ENCODE data around the gene TPRG1L.

The TPRG1L gene

GRCh38 chr1:3590139-3590763 is 34.6 kb upstream of the TPRG1L start:
- TF ChIP-seq TAF1 (IDR thresholded peaks at IDR 0.05; ENCODE audit: borderline replicate concordance, insufficient read depth, low read length), result no peak
- TF ChIP-seq FOXP2 (optimal IDR thresholded peaks at IDR 0.05; ENCODE audit: borderline replicate concordance, extremely low read depth, extremely low read length, insufficient read depth), result no peak
- no peak for TF ChIP-seq SIN3A (IDR thresholded peaks at IDR 0.05; ENCODE audit: borderline replicate concordance, insufficient read depth, low read length)
- no peak for TF ChIP-seq REST (IDR thresholded peaks at IDR 0.05; ENCODE audit: insufficient read depth in 1 of 2, low read depth in 2 of 2, low read length in 2 of 2)

- TF ChIP-seq FOXP2 (optimal IDR thresholded peaks at IDR 0.05; ENCODE audit: borderline replicate concordance, extremely low read depth, extremely low read length, insufficient read depth) (no peak), TAF1 (IDR thresholded peaks at IDR 0.05; ENCODE audit: borderline replicate concordance, insufficient read depth, low read length) (no peak), SIN3A (IDR thresholded peaks at IDR 0.05; ENCODE audit: borderline replicate concordance, insufficient read depth, low read length) (no peak), POLR2AphosphoS5 (IDR thresholded peaks at IDR 0.05; ENCODE audit: low read depth, low read length) (no peak)
These were observed 33.6 kb upstream of the TPRG1L start for GRCh38 chr1:3590951-3591865.

GRCh38 chr1:3593334-3593733 is 31.5 kb upstream of the TPRG1L start:
- no peak for TF ChIP-seq SIN3A (IDR thresholded peaks at IDR 0.05; ENCODE audit: borderline replicate concordance, insufficient read depth, low read length)
- no peak for TF ChIP-seq TAF1 (IDR thresholded peaks at IDR 0.05; ENCODE audit: borderline replicate concordance, insufficient read depth, low read length)
- no peak for TF ChIP-seq POLR2AphosphoS5 (IDR thresholded peaks at IDR 0.05; ENCODE audit: low read depth, low read length)
- TF ChIP-seq FOXP2 (optimal IDR thresholded peaks at IDR 0.05; ENCODE audit: borderline replicate concordance, extremely low read depth, extremely low read length, insufficient read depth), result no peak
- TF ChIP-seq REST (IDR thresholded peaks at IDR 0.05; ENCODE audit: insufficient read depth in 1 of 2, low read depth in 2 of 2, low read length in 2 of 2), result no peak

GRCh38 chr1:3593745-3594144 is 31.1 kb upstream of the TPRG1L start:
- TF ChIP-seq TAF1 (IDR thresholded peaks at IDR 0.05; ENCODE audit: borderline replicate concordance, insufficient read depth, low read length) (no peak), SIN3A (IDR thresholded peaks at IDR 0.05; ENCODE audit: borderline replicate concordance, insufficient read depth, low read length) (no peak), REST (IDR thresholded peaks at IDR 0.05; ENCODE audit: insufficient read depth in 1 of 2, low read depth in 2 of 2, low read length in 2 of 2) (no peak), POLR2AphosphoS5 (IDR thresholded peaks at IDR 0.05; ENCODE audit: low read depth, low read length) (no peak), FOXP2 (optimal IDR thresholded peaks at IDR 0.05; ENCODE audit: borderline replicate concordance, extremely low read depth, extremely low read length, insufficient read depth) (no peak)

GRCh38 chr1:3594706-3595377 is 30.0 kb upstream of the TPRG1L start:
- no peak for TF ChIP-seq POLR2AphosphoS5 (IDR thresholded peaks at IDR 0.05; ENCODE audit: low read depth, low read length)
- TF ChIP-seq REST (IDR thresholded peaks at IDR 0.05; ENCODE audit: insufficient read depth in 1 of 2, low read depth in 2 of 2, low read length in 2 of 2), result no peak
- TF ChIP-seq TAF1 (IDR thresholded peaks at IDR 0.05; ENCODE audit: borderline replicate concordance, insufficient read depth, low read length), result no peak
- TF ChIP-seq SIN3A (IDR thresholded peaks at IDR 0.05; ENCODE audit: borderline replicate concordance, insufficient read depth, low read length), result no peak
- no peak for TF ChIP-seq FOXP2 (optimal IDR thresholded peaks at IDR 0.05; ENCODE audit: borderline replicate concordance, extremely low read depth, extremely low read length, insufficient read depth)

All from PFSK-1 (cell line).